Transverse colon (tissue), 3 donors: Measurements from ENCODE around the gene DENND1A.

Experiments
- POLR2A ChIP-seq: fragments of 450-650 bp; IDR thresholded peaks from one replicate; pipeline ENCODE4 v1.6.1; 2016; ENCODE audit warnings: antibody characterized with exemption, mild to moderate bottlenecking, moderate library complexity
- TF ChIP-seq, protein P1 (sequence below), 5 experiments: fragments of 200-600 bp in 3 of 5; fragments of 450-650 bp in 2 of 5; sonication (generic) in 3 of 5; IDR thresholded peaks; 1 replicate in 2 of 5; 2 replicates in 3 of 5; pipeline ENCODE4 v1.5.1; 2016 to 2017; ENCODE audit warnings: antibody characterized with exemption in 5 of 5, inconsistent platforms in 3 of 5, mild to moderate bottlenecking in 2 of 5, moderate library complexity in 1 of 5

DNA sequence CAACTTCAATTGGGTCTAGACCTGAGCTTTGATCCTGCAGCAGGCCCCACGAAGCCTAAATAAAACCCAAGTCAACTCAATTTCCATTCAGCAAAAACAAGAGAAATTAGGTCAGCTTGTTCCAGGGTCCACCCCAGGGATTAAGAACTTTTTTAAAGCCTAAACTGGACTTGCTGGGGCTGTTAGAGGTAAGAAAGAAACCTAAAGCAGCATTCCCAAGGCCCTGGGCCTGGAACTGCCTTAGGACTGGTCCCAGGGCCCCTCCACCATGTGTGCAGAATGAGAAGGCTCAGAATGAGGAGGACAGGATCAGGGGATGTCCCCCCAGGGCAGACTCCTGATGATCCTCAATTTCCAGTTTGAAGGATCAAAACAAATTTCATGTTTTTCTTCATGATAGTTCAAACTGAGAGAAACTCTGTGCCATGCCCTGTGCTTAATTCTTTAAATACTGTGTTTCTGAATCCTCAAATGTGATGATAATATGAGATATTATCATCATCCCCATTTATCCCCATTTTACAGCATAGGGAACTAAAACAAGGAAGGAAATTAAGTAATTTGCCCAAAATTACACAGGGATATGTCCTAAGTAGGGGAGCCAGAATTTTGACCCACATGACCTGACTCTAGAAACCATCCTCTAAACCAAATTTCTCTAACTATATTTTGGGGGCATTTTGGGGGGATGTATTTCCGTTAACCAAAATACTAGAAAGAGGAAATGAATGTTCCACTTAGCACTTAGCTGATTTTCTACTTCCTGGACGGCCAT is 64.5 kb downstream of the DENND1A start:
- TF ChIP-seq, protein P1, sequence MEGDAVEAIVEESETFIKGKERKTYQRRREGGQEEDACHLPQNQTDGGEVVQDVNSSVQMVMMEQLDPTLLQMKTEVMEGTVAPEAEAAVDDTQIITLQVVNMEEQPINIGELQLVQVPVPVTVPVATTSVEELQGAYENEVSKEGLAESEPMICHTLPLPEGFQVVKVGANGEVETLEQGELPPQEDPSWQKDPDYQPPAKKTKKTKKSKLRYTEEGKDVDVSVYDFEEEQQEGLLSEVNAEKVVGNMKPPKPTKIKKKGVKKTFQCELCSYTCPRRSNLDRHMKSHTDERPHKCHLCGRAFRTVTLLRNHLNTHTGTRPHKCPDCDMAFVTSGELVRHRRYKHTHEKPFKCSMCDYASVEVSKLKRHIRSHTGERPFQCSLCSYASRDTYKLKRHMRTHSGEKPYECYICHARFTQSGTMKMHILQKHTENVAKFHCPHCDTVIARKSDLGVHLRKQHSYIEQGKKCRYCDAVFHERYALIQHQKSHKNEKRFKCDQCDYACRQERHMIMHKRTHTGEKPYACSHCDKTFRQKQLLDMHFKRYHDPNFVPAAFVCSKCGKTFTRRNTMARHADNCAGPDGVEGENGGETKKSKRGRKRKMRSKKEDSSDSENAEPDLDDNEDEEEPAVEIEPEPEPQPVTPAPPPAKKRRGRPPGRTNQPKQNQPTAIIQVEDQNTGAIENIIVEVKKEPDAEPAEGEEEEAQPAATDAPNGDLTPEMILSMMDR (IDR thresholded peaks at IDR 0.05): no peak
- TF ChIP-seq POLR2A: no peak
